ENCODE results near the gene CHMP1A. TPM values are rescaled to one million over a fixed set of nuclear protein-coding genes. Genes with fewer than 3 reads are reported as not detected.

The CHMP1A gene
- total and polyA plus RNA-seq, 2 of the 8 experiments (the other 6 are each of a cell fraction or from before 2014, with no cell fraction given), result 64.4 to 75.8 TPM

GRCh38 chr16:89686520-89687091 lies 29.1 kb upstream of the CHMP1A start, which contains the start of gene CDK10 (continued):
- no peak for TF ChIP-seq ATF2 (IDR thresholded peaks at IDR 0.05; ENCODE audit: low read length)
- no peak for TF ChIP-seq SIRT6 (IDR thresholded peaks at IDR 0.05; ENCODE audit: low read length)
- TF ChIP-seq GABPA (IDR thresholded peaks at IDR 0.05; ENCODE audit: borderline replicate concordance, insufficient read depth, low read length), result 0 out of 2 replicates have a peak, but pooled peaks have one; percentile 14
- no peak for TF ChIP-seq RAD21 (IDR thresholded peaks at IDR 0.05 in 1 of 2, conservative IDR thresholded peaks at IDR 0.05 in 1 of 2; ENCODE audit: low read depth in 2 of 2, low read length in 2 of 2)
- no peak for TF ChIP-seq CTBP2 (IDR thresholded peaks at IDR 0.05; ENCODE audit: borderline replicate concordance, insufficient read depth, insufficient read length, low read length)
- TF ChIP-seq KDM1A (IDR thresholded peaks at IDR 0.05; ENCODE audit: borderline replicate concordance, low read length), result no peak
- peak; percentile 99 for TF ChIP-seq E2F6 (IDR thresholded peaks at IDR 0.05)
- no peak for TF ChIP-seq SIX5 (IDR thresholded peaks at IDR 0.05; ENCODE audit: low read depth, low read length)
- no peak for TF ChIP-seq ZNF274 (IDR thresholded peaks at IDR 0.05; ENCODE audit: borderline replicate concordance, extremely low read depth, low read length)
- TF ChIP-seq CBX5 (IDR thresholded peaks at IDR 0.05; ENCODE audit: low read depth, low read length), result no peak
- no peak for TF ChIP-seq SAP30 (IDR thresholded peaks at IDR 0.05; ENCODE audit: insufficient read depth, insufficient replicate concordance, low read length)
- no peak for TF ChIP-seq BCL11A (IDR thresholded peaks at IDR 0.05; ENCODE audit: low read depth in 2 of 2, low read length in 2 of 2)
- peak; percentile 59; the same call in 1 of the 2 replicates for TF ChIP-seq RBBP5 (IDR thresholded peaks at IDR 0.05; ENCODE audit: borderline replicate concordance, low read depth, low read length)
- peak; percentile 77 for TF ChIP-seq TBP (IDR thresholded peaks at IDR 0.05; ENCODE audit: low read depth, low read length)
- no peak for TF ChIP-seq MAFK (IDR thresholded peaks at IDR 0.05; ENCODE audit: low read depth, low read length)
- TF ChIP-seq SP1 (IDR thresholded peaks at IDR 0.05; ENCODE audit: low read depth, low read length), result no peak
- TF ChIP-seq CHD2 (IDR thresholded peaks at IDR 0.05; ENCODE audit: low read length), result no peak
- no peak for TF ChIP-seq FOSL1 (IDR thresholded peaks at IDR 0.05; ENCODE audit: insufficient read depth, low read depth, low read length)
- TF ChIP-seq GTF2F1 (IDR thresholded peaks at IDR 0.05; ENCODE audit: borderline replicate concordance, low read depth, low read length), result no peak
- TF ChIP-seq SP4 (IDR thresholded peaks at IDR 0.05; ENCODE audit: low read length), result no peak
- peak; percentile 84 to 85 for TF ChIP-seq POLR2A (IDR thresholded peaks at IDR 0.05; ENCODE audit: control extremely low read depth in 1 of 2, low read depth in 2 of 2, low read length in 2 of 2)
- TF ChIP-seq CEBPB (IDR thresholded peaks at IDR 0.05; ENCODE audit: low read depth, low read length), result no peak
- no peak for TF ChIP-seq POU5F1 (IDR thresholded peaks at IDR 0.05; ENCODE audit: low read depth, low read length)
- TF ChIP-seq CREB1 (IDR thresholded peaks at IDR 0.05), result no peak

Measured in H1 (cell line).